SKM-1 treated with dmso at 0.1 percent for 144 hours (cell line): ENCODE measurements around the gene MRPS25.

Experiments
- DNase-seq: peaks from one replicate; lab custom pipeline; 2025; ENCODE audit not compliant: unreplicated experiment; lab: John Stamatoyannopoulos, UW

Gene MRPS25

DNA sequence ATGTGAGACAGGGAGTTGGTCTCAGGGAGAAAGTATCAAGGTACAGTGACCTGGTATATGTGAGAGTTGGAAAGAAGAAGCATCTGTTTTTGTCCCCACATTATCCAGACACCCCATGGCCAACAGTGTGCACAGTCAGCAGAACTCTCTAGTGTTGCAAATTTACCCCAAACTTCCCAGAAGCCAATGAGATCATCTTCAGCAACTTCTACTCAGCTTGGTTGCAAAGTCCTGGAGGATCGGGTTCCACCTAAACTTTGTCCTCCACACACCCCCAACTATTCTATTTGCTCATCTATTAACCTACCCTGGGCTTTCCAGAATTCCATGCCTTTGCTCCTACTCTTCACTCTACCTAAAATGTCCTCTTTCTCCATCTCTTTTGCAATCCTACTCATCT, 18.1 kb upstream of the MRPS25 start:
- DNase-seq, result no peak

DNA sequence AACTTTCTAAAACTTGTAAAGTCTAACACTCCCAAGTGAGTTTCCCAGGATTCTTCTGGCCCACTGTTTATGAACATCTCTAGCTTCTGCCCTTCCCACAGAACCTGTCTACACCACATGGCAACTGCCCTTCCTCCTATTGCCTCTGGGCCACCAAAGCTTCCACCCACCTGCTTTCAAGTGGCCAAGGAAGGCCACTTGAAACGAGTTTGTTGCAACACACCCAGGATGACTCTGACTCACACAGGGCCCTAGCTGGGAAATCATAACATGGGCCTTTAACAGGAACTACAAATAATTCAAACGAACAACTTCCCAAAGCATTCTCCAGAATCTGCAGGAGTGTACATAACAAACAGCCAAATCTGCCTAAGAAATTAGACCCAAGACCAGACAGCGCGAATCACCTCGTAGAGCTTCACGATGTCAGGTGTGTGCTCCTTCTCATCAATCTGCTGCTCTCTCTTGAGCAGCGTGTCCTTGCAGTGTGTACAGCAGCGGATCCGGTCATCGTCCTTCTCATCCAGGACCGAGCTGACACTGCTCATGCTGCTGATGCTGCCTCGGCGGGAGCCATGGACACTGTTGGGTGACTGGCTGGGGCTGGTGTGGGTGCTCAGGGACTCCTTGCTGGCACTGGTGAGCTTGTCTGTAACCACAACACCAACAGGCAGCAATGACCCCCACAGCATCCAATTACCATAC, 17.0 kb upstream of the MRPS25 start:
- peak; percentile 23 for DNase-seq

DNA sequence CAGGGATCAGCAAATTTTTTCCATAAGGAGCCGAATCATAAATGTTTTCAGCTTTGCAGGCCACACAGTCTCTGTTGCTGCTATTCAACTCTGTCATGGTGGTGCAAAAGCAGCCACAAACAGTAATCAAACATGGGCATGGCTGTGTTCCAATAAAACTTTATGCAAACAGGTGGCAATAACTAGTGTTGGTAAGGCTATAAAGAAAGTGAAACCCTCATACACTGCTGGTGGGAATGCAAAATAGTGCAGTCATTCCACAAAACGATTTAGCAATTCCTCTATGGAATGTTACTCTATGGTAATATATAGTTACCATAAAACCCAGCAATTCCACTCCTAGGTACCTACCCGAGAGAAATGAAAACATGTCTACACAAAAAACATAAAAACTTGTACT, 14.0 kb upstream of the MRPS25 start:
- no peak for DNase-seq

DNA sequence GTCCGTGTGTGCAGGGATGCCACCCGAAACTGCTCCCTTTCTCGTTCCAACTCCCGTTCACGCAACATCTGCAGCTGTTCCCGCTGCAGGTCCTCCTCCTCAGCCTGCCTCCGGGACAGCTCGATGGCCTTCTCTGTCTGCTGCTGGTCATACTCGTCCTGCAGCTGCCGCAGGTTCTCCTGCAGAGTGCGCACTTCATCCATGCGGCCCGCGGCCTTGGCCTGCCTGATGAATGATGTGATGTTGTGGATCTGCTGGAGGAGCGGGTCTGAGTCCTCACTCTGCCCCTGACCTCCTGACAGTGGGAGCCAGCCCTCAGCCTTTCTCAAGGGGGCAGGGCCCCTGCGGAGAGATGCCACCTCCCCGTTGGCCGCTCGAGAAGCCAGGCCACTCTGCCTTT, 9.4 kb upstream of the MRPS25 start:
- DNase-seq, result no peak

DNA sequence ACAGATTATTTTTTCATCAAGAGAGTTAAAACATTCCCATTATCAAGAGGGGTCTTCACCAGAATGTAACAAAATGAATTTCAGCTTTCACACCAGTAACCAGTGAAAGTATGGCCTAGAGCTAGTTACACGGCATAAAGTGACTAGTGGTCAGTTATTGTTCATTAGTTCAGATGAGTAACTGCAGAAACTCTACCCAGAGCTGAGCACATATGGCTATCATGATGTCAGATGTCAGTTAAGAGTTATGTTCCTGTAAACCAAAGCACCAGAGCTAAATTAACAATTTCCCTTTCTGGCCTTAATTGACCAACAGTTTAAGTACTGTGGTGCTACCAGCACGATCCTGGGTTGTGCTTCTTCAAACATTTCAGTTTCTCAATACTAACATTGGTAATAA, 6.6 kb upstream of the MRPS25 start:
- DNase-seq, result no peak

DNA sequence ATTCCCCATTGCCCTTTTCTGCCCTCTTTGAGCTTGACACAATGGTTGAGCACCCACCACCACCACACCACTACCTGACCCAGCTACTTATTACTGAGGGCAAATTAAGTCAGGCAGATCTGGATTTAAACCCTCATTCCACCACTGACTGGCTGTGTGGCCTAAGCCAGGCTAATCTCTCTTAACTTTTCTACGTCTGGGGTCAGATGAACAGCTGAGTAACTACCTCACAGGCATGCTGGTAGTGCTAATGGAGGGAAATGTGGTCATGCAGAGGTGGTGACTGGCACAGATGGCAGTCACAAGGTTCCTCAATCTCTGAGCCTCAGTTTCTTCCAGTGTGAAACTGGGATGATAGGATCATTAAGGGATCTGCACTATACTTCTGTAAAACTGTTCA, 4.3 kb upstream of the MRPS25 start:
- DNase-seq, result no peak

DNA sequence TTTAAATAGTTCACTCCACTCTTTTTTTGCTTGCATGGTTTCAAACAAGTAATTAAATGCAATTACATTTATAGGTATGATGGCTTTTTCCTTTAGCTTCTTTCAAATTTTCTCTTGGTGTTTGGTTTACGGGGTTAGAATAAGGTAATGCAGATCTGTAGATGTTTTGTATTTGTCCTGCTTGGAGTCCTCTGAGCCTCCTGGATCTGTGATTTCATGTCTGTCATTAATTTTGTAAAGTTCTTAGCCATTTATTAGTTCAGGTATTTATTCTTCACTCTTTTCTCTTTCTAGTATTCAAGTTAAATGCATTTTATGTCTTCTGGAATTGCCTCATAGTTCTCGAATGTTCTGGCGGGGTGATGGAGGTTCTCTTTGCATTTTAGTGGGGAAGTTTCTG, 1.4 kb upstream of the MRPS25 start:
- no peak for DNase-seq

DNA sequence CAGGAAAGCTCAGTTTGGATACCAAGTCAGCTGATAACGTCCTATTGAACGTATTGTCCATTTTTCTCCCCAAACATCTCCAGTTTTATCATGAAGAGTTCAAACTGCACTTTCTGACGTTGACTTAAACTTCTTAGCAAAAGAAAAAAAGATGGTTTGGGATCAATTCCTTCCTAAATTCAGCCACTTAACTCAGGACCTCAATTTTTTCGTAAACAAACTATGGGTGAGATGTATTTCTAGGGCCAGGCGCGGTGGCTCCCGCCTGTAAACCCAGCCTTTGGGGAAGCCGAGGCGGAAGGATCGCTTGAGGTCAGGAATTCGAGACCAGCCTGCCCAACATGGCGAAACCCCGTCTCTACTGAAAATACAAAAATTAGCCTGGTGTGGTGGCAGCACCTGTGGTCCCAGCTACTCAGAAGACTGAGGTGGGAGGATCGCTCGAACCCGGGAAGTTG, 464 bp upstream of the MRPS25 start:
- no peak for DNase-seq

DNA sequence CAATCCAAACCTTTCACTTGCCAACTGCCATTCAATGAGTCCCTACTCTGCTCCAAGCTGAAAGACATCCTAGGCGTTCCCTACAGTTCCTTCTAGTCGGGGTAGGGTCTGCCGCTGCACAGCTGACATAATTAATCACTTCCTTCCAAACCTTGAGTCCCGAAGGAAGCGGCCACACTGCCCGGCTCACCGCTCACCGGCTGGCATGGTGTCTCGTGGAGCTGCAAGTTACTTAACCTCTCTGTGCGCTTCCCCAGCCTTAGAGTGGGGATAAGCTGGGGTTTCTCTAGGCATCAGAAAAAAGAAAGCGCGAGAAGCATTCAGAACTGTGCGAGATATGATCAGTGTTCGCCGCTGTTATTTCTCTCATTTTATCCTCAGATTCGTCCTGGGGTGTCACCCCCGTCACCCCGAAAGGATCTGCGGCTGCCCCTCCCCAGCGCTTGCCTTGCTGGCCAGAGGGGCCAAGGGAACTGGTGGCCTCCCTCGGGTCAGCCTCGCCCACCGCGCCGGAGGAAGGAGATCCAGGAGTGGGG, 748 bp downstream of the MRPS25 start:
- no peak for DNase-seq

DNA sequence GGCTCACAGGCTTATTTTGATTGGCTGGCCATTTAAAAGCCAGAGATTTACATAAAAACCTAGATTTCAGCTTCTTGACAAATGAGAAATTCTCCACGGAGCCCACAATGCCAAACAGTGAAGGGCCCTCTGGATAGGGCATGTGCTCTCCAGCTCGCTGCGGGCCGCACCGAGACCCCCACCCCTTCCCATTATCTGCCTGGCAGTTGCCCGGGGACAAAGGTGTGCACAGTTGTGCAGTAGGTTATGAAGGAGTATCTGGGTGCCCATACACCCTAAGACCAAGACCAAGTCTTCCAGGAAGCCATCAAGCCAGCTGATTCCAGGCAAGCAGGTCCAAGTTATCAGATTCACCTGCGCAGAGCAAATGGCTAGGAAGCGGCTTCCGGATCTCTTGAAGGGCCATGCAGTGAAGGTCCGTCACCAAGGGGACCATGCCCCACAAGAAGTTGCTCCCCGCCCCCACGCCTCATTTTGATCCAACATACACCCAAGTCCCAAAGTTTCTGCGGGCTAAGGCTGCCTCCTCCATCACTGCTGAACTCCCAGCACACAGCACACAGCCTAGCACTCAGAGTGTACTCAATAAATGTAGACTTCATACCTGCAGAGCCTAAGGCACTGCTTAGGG, 1.3 kb downstream of the MRPS25 start:
- DNase-seq, result no peak

DNA sequence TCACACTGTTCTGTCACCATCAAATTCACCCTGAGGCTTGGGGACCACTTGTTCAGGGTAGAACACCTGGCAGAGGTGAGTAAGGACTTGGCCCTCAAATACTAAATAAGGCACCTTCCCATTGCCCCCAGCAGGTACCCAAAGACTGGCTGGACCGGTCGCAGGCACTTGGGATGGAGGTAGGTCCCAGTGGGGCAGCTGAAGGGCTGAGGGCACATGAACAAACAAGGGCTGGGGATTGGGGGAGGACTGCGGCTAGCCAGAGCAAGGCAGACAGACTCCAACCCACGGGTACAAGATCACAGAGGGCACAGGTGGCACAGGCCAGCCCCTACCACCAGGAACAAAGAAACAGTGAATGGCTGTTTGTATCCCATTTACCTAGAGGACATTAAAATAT, 1.9 kb downstream of the MRPS25 start:
- DNase-seq, result no peak

DNA sequence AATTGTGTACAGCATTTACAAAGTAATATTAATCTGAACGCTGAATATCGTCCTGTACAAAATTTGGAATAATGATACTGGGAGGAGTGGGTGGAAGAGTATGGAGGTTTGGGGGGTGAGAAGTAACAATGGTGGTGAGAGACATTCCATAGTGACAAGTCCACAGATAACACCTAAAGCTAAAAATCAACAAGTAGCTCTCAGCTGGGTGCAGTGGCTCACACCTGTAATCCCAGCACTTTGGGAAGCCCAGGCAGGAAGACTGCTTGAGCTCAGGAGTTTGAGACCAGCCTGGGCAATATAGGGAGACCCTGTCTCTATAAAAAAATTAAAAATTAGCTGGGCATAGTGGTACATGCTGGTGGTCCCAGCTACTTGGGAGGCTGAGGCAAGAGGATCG, 5.1 kb downstream of the MRPS25 start:
- no peak for DNase-seq

DNA sequence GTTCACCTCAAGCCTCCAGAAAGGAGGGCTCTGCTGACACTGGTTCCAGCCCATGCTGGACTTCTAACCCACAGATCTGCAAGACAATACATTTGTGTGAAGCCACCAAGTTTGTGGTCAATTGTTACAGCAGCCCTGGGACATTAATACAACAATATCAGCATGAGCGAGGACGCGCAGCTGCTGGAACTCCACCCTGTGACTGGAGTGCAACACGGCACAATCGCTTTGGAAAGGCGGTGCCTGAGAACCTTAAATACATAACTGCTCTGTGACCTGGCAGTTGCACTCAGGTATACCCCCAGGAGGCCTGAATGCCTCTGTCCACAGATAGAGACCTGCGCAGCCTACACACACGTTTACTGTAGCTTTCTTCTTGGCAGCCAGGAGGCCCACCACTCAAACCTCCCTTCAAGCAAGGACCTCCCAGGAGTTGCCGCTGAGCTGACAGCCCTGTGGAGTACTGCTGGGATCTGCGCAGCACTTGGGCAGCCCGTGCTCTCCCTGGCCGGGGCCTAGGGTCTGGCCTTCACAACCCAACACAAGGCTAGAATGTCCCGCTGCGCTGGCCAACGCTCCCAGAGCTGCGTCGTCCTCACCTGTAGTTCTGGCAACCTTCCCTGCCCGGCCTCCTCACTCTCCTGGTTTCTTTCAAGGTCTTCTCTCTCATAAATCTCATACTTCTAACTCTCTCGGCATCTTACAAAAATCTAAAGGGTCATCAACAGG, 8.3 kb downstream of the MRPS25 start:
- DNase-seq, result no peak

DNA sequence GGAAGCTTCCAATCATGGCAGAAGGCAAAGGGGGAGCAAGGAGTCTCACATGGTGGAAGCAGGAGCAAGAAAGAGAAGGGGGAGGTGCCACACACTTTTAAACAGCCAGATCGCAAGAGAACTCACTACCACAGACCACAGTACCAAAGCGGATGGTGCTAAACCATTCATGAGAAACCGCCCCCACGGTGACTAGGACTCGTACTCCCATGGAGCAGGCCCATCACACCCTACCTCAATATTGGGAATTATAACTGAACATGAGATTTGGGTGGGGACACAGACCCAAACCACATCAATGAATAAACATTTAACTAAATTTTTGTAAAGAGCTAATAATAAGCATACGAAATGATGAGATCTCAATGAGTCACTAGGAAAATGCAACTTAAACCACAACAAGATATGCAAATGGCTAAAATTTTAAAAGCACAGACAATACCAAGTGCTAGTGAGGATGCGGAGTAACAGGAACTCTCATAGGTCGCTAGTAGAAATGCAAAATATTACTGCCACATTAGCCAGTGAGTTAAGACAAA, 10.0 kb downstream of the MRPS25 start:
- DNase-seq, result no peak

DNA sequence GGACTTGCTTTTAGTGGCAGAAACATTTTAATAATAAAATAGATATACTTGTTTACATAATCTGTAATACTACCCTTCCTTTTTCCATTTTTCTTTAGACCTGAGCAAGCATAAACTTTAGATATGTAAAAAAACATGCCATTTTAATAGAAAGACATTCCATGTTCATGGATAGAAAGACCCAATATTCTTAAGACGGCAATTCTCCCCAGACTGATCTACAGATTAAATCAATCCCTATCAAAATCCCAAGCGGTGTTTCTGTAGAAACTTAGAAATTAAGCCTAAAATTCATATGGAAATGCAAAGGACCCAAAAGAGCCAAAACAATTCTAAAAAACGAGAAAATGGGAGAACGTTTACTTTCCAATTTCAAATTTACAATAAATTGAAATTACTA, 11.6 kb downstream of the MRPS25 start:
- no peak for DNase-seq

DNA sequence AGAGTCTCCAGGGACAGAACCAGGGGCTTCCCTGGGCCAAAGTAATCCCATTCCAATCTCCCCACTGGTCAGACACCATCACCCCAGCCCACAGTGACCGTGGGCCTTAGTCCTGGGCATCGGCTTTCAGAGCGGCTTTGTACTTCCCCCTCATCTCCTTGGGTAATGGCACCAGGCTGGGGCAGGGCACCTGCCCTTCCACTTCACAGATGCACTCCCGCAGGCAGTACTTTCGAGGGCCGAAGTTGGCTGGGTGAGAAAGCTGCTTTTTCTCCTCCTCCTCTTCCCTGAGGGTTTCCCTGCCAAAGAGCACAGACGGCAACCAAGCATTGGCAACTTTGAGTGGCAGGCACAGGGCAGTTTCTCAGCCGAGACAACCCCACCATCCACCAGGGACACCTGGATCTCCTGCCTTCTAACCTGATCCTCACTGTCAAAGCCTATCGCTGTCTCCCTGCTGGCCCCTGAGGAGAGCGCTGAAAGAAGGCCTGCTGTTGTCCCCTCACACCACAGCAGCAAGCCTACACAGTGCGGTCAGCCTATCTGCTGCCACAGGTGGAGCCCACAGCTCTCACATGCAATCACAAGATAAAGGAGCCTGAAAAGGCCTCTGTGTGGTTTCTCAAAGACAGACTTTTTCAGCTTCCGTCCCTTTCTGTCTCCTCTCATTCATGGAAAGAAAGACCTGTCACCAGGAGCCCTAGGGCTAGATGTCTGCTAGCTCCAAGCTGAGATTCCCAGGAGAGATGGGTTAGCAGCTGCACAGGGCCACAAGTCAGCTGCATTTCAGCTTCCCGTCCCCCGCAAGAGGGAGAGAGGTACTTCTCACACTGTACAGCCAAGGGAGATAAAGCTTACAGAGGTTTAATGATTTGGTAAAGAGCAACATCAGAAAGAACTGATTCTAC, 12.5 kb downstream of the MRPS25 start:
- DNase-seq, result no peak

DNA sequence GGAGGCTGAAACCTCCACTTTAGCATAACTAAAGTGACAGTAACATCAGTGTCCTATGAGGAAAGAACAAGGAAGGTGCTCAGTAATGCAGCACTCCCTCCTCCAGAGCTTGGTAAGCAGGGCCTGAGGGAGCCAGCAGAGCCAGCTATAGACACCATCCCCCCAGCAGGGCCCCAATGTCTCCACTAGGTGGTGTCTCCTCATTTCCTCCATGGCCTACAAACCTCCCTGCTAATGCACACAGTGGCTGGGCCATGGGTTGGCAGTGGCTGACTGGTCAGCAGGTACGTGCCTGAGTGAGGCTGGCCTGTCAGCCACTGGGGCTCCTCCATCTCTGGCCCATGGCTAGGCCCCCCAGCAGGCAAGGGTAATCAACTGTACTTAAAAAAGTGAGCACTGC, 13.6 kb downstream of the MRPS25 start:
- DNase-seq, result peak; percentile 71

DNA sequence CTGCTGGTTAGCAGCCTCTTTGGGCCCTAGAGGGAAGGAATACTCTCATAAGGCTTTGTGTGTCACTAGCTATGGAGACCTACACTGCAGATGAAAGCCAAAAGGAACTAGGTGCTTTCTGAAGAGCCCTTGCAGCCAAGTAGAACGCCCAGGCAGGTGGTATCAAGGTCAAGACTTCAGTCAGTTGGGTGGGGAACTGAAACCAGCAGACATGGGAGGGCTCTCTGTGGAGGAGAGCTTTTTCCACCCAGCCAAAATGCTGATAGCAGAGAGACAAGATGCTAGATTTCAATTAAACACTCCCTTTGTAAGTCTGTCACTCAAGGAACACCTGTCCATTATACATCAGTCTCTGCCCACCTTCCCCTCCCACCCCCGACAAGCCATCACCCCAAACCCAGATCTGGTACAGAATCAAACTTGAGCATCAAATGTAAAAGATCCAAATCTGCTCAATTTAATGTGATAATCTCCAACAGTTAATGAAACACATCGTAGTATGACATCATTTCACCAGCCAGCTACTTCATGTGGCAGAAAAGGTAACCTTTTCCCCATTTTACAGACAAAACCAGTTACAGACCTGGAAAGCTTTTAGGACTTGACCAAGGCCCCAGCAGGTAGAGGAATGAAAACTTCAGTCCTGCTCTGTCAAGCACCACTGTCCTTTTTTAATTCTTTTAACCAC, 14.6 kb downstream of the MRPS25 start:
- no peak for DNase-seq

DNA sequence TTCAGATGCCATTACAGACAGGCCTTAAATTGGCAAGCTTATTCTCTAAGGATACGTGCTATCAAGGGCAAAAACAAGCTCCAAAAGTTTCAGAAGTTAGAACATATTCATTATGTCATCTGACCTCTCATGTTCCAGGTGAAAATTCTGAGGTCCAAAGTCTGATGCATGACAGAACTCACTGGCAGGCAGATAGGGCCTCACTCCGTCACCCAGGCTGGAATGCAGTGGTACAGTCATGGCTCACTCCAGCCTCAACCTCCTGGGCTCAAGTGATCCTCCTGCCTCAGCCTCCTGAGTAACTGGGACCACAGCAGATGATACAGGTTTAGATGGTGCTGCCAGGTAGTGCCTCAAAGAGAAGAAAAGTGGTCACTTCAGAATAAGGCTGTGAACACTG, 15.5 kb downstream of the MRPS25 start:
- no peak for DNase-seq

DNA sequence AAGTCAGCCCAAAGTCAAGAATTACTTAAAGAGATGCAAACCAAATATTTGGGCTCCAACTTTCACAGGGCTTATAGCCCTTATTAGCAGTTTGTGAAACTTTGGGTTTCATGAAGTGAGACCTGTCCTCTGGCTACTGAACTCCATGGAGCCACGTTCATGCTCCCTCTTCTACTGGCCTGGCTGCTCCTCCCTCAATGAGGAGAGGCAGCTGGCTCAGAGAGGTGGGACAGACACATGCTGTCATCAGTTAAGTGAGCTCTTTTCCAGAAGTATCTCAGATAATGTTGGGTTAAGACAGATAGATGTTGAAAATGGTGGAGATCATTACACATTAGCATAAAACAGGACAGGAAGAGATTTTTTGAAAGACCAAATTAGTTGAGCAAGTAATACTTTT, 19.4 kb downstream of the MRPS25 start:
- DNase-seq, result no peak
